HL-60/S4 treated with retinoic acid at 250 ng/mL for 4 days and 3 days (cell line): ENCODE results near the gene NPPA.
"Not testable (repeated sequence)": the region's sequence is repeated elsewhere in the genome, so short reads cannot be mapped to it uniquely, and the experiment has no call there.

ENCODE experiments used
- in situ Hi-C: fragments of 300-500 bp; cut with MboI; formaldehyde crosslinking; loops from 2 replicates; pipeline ENCODE4 v1.7.0; 2022; ENCODE audit warnings: low sequenced_read_pairs

Gene NPPA

DNA sequence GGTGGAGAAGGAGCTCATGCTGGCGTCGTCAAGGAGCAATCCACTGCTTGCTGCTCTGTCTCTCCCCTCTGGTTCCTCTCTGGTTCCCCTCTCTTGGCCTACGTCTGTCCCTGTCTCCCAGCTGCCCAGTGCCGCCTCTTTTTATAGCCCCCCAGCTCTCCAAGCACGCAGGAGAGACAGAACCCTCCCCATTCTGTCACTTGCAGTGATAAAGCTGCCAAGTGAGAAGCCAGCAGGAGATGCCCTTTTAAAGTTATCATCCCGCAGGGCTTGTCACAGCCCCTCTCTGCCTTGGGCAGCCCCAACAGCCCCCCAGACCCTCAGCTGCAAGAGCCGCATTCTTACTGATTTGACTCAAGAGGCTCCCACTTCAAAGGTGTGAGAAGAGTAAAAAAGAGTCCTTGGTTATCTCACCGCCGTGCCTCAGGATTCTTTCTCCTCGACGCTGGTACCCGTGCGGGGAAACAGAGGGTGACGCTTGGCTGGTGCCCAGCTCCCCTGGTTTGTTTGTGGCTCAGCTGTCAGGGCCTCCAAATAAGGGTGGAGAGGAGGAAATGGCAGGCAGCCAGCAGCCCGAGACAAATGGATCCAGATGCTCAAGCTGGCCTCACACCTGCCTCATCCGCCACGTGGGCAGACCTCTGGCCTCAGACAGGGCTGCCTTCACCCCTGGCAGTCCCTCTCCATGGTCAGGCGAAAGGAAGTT is at the start of gene NPPA:
Gene NPPA (minus strand): TSS at position 117 of the 706 bp plus-strand sequence. CDS start 99 bp downstream, at position 18.
- in situ Hi-C loops = no loop called here

DNA sequence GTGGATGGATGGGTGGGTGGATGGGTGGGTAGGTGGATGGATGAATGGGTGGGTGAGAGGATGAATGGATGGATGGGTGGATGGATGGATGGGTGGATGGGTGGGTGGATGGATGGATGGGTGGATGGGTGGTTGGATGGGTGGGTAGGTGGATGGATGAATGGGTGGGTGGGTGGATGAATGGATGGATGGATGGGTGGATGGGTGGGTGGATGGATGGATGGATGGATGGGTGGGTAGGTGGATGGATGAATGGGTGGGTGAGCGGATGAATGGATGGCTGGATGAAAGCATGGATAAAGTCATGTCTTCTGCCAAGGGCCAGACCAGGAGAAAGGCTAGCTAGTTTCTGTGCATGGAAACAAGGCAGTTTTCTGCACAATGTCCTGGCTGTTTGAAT is 46.9 kb upstream of the NPPA start:
- in situ Hi-C loops = not testable (repeated sequence)

DNA sequence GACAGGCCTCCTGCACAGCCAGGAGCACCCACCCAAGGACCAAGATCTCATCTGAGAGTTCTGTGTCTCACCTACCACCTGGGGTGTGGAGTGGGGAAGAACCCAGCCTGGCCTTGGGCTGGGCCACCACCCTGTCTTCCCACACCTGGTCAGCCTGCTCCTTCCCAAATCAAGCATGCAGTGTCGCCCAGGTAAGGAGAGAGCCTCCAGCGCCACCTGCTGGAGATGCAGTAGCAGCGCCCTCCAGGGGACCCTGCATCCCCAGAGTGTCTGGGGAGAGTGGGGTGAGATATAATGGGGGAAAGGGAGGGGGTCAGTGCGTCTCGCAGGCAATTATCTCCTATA is 46.3 kb upstream of the NPPA start:
- in situ Hi-C loops = no loop called here

DNA sequence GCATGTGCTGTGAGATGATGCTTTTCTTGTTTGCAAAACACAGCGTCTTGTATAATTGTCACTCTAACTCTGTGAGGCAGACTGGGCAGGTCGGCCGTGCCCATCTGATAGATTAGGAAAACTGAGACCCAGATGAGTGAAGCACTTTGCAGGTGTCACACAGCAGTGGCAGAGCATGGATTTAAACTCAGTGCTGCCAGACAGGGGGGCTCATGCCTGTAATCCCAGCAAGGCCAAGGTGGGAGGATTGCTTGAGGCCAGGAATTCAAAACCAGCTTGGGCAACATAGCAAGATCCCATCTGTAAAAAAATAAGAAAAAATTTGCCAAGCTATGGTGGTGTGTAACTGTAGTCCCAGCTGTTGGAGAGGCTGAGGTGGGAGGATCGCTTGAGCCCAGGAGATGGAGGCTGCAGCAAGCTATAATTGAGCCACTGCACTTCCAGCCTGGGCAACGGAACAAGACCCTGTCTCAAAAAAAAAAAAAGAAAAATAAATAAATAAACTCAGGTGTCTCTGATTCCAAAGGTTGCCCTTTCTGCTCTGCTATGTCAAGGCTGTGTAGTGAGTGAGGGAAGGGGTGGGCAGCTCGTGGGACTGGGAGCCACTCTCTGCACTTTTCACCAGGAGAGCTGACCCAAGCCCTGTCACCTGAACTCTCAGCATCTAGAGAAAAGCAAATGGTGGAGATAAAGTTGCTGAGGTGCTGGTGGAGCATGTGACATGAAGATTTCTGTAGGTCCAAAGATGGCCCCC is 44.0 kb upstream of the NPPA start:
- in situ Hi-C loops = no loop called here

DNA sequence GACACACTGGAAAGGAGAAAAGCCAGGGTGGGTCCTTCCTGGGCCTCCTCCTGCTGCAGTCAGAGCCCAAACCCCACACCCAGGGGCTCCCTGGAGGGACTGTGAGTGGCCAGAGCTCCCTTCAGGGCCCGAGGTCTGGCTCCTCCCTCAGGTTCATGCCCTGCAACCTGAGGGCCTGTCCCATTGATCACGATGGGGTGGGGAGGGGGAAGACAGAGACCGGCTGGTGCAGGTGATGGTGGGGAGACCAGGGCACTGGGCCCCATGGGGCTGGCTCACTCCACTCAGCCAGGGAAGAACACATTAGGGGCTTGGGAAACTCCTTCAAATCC is 41.3 kb upstream of the NPPA start:
- in situ Hi-C loops = no loop called here

DNA sequence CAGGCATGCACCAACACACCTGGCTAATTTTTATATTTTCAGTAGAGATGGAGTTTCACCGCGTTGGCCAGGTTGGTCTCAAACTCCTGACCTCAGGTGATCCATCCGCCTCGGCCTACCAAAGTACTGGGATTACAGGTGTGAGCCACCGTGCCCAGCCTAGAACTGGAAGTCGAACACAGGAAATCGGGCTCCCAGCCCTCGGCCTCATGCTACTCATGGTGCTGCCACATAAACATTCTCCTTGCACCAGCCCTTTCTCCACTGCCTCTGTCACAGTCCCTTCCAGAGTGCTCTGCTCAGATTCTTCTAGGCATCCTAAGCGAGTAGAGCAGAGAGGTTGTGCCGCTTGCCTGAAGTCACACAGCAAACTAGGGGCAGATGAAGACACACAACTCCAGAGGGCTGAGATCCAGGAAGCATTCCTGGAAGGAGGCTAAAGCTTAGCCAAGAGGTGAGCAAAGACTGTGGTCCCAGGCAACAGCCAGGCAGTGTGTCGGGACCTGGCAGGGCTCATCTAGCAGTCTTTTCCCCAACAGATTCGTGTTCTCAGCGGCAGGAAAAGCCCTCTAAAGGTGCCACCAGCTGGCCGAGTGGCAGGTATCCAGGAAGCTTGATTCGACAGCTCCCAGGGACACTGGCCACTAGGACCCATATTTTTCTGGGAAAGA is 40.8 kb upstream of the NPPA start:
- in situ Hi-C loops = no loop called here

DNA sequence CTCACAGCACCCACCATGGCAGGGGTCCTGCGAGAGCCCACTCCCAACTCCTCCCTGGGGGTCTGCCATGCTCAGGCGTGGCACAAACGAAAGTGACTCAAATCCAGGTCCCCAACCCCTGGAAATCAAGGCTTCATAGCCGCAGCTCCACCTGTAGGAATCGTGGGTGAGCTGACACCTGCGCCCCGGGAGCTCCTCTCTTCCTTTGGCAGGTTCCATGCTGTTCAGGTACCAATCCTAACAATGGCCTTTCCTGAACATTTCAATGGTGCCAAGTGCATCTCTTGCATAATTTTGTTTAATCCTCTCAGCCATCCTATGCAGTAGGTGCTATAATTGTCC is 40.1 kb upstream of the NPPA start:
- in situ Hi-C loops = no loop called here

DNA sequence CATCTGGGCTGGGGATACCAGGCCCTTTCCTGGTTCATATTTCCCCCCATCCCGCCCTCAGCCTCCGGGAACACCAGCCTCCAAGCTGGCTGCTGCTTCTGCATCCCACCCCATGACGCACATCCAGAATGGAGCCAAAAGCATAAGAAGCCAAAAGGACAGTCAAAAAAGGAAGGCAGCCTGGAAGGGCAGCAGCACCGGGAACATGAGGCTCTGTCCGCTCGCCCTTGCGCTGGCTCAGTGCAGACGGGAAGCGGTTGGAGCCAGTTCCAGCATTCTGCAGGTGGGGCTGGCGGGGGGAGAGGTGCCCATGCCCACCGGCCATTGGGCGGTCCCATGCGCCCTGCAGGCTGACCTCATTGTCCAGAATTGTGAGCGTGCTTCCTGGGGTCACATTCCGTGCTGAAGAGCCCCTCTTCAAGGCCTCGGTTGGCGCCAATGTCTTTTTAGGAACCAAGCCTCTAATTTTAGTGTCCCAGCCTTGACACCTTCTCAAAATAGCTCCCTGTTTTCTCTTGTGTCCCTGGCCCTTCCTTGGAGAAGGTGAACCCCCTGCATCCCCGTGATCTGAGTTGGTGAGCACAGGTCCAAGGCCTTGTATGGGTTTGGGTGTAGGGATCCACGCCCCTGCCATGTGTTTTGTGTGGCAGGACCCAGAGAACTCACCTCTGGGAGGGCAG is 39.5 kb upstream of the NPPA start:
- in situ Hi-C loops = no loop called here

DNA sequence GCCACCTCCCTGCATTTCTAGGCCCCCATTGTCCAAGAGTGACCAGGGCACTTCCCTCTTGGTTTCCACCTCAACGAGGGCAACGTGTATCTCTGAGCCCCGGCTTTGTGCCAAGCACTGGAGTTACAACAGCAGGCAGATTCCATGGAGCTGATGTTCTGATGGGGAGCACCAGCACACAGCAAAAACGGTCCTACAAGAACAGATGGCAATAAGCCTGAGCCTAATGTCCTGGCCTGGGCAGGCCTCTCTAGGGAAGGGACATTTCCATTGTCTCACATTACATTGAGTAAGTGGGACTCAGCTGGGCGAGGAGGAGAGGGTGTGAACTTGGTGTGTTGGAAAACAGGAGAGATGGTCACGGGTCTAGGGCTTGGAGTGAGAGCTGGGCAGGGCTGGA is 38.3 kb upstream of the NPPA start:
- in situ Hi-C loops = no loop called here

DNA sequence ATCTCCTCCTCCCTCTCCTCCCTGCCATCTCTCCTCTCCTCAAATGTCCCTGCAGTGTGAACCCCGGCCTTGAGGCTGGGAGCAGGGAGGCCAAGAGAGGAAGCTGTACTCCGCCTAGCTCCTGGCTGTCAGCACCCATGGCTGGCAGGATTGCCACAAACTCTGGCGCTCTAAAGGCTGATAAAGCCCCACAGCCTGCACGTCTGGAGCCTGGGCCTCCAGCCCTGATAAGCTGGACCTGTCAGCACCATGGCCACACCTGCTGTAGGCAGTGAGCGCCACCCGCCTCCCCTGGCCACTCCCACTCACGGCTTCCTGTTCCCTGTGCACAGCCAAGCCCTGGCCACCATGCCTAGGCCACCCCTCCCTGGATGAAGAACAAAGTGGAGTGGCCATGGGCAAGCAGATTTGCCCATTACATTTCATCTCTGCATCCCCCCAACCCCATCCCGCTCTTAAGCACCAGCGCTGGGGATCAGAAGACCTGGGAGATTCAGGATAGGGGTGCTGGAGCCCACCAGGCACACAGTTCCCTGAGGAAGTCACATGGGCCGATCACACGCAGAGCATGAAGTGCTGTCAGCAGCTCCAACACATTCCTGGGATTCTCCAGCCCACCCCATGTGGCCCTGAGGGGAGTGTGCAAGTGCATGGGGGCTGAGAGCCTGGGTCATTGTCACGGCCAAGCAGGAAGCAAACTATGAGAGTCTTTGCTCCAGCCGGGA is 35.4 kb upstream of the NPPA start:
- in situ Hi-C loops = no loop called here

DNA sequence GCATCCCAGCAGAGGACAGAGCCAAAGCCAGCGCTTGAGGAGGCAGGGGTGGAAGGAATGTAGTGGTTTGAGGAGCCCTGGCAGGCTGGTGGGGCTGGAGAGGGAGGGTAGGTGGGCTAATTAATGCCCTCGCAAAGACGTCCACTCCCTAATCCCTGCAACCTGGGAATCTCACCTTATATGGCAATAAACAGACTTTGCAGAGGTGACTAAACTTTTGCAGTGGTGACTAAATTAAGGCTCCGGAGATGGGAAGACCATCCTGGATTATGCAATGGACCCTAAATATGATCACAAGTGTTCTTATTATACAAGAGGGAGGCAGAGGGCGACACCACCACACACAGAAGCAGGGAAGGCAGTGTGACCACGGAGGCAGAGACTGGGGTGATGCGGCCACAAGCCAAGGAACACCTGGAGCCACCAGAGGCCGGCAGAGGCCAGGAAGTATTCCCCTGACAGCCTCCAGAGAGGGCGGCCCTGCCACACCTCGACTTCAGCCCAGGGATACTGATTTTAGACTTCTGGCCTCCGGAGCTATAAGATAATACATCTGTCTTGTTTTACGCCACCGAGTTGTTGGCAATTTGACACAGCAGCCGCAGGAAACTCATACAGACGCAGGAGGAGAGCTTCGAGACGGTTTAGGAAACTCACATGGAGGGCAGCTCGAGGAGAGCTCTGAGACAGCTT is 34.3 kb upstream of the NPPA start:
- in situ Hi-C loops = no loop called here

DNA sequence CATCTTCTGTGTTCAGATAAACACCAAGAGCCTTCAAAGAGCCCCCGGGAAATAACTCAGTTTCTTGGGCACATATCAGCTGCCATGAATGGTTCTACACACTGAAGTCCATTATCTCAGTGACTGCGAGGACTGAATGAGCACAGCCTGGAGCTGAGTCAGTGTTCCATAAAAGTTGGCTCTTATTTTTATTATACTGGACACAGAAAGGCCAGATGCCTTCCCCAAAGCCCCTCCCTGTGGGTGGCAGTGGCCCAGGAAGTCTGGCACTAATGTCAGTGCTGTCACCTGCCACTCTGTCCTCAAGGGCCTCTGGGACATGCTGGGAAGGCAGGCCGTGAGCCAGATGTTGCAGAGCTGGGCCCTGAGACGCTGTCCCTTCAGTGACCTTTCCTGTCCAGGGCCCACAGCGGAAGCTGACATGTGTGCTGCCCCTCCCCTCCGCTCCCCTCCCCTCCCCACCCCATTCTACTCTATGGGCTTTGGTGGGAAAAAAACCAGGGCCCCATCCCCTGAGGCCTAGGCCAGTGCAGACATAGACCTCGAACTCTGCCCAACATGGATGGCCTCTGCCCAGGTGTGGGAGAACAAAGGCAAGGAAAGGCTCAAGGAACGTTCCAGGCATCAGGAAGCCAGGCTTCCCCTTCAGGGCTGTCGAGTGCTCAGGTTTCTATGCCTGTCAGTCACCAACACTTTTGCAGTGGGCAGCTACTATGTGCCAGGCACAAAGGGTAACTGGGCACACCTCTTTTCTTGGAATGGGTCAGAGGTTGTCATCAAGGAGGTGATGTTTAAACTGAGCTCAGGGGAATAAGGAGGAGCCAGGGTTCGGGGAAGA is 33.5 kb upstream of the NPPA start:
- in situ Hi-C loops = no loop called here

DNA sequence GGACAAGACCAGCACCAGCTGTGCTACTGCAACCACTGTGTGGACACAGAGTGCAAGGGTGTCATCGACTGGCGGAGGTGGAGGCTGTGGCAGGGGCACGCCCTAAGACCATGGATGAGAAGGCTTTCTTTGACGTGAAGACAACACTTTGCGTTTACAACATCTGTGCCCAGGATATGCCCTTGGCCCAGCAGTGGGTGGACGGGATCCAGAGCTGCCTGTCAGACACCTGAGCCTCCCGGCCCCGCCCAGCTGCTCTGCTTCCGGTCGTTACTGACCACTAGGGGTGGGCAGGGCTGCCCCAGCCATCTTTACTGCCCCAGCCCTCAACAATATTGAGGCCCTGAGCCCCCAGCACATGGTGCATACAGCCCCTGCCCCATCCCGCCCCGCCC is 32.6 kb upstream of the NPPA start:
- in situ Hi-C loops = no loop called here

DNA sequence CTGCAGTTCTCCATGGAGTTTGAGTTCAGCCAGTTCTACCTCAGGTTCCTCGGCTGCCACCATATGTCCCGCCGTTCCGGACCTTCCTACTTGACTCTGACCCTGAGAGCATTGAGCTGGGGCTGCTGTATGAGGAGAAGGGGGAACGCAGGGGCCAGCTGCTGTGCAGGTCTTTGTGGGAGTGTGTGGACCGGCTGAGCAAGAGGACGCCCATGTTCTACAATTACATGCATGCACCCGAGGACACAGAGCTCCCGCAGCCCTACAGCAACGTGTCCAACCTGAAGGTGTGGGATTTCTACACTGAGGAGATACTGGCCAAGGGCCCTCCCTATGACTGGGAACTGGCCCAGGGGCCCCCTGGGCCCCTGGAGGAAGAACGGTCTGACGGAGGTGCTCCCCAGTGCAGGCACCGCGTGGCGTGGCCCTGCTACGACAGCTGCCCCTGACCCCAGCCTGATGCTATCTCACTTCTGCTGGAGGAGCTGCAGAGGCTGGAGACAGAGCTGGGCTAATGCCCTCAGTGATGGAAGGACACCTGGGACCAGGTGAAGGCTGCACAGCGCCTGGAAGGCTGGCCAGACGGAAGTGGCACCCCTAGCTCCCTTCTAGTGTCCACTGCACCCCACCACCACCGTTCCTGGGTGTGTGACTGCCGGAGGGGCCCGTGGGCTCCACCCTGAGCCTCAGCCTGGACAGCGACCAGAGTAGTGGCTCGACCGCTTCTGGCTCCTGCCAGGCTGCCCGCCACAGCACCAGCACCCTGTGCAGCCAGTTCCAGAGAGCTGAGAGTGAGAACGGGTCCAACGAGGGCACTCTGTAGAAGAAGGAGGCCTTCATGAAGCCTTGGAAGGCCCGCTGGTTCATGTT is 32.0 kb upstream of the NPPA start:
- in situ Hi-C loops = no loop called here

DNA sequence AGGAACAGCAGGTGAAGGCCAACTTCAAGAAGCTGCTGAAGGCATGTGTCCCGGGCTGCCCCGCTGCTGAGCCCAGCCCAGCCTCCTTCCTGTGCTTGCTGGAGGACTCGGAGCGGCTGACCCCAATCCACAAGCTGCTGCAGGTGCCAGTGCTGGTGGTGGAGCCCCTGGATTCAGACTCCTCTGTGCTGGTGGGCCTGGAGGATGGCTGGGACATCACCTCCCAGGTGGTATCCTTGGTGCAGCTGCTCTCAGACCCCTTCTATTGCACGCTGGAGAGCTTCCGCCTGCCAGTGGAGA is 31.3 kb upstream of the NPPA start:
- in situ Hi-C loops = no loop called here

DNA sequence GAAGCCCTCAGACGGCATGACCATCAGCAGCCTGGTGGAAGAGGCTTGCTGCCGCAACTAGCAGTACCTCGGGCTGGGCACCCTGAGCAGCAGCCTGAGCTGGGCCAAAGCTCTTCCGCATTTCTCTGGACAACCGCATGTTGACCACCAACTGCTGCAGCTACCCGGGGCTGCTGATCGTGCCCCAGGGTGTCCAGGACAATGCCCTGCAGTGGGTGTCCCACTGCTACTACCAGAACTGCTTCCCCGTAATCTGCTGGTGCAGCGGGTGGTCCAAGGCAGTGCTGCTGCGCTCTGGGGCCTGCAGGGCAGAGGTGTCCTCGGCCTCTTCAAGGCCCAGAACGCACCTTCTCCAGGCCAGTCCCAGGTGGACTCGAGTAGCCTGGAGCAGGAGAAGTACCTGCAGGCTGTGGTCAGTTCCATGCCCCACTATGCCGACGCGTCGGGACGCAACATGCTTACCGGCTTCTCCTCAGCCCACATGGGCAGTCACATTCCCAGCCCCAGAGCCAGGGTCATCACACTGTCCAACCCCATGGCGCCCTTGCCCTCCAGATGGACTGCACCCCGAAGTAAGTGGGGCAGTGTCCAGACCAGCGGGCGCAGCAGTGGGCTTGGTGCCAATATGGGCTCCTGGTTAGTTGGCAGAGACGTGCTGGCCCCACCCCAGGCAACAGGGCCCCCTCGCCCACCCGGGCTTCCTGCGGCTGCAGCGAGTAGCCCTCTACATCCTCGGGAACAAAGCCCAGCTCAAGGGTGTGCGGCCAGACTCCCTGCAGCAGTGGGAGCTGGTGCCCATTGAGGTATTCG is 30.7 kb upstream of the NPPA start:
- in situ Hi-C loops = no loop called here

DNA sequence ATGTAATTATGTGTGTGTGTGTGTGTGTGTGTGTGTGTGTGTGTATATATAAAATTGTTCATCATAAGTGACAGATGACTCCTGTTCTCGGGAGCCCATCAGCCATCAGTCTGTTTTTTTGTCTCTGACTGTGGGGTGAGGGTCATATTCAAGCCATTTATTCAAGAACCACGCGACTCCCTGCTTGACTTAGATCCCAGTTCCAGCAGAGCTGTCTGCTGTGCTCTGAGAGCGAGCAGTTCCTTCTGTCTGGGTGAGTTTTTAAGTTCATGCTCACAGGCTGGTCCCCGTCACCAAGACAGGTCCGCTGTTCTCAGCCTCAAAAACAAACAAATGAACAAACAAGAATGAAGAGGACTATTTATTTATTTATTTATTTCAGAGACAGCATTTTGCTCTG is 29.5 kb upstream of the NPPA start:
- in situ Hi-C loops = no loop called here

DNA sequence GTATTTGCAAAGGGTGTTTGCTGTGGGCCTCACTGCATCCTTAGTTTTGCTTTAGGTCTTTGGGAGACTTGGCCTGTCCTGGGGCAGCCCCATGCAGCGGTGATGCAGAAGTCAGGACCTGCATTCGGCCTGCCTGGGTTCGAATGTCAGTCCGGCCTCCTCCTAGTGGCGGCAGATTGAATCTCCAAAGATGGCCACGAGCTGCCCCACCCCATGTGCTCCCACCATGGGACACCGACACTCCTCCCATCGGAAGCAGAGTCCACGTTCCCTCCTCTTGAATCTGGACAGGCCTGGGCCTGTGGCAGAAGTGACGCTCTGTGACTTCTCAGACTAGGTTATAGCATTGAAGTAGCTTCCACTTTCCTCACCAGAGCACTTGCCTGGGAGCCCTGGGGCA is 27.5 kb upstream of the NPPA start:
- in situ Hi-C loops = no loop called here
